Liver (tissue), 9 donors: Measurements from ENCODE around the gene ASF1B. TPM values are rescaled to one million over a fixed set of nuclear protein-coding genes. Genes with fewer than 3 reads are reported as not detected.
"Not testable (repeated sequence)": the region's sequence is repeated elsewhere in the genome, so short reads cannot be mapped to it uniquely, and the experiment has no call there.

Experiments used
- DNase-seq: peaks from one replicate; pipeline ENCODE4 v3.0.0-alpha.2; 2017; ENCODE audit warnings: low spot score
- H3K27ac ChIP-seq, 2 donors: one replicate each; pipeline ENCODE4 v1.7.0; 2013; ENCODE audit warnings: inconsistent platforms in 2 of 2, low read length in 2 of 2, control low read depth in 1 of 2, low read depth in 1 of 2, mild to moderate bottlenecking in 1 of 2
- H3K27me3 ChIP-seq, 4 donors: one replicate each; pipeline versions ENCODE4 v1.6.1 to v1.7.0; 2013; ENCODE audit warnings: low read length in 3 of 4, inconsistent platforms in 1 of 4, mild to moderate bottlenecking in 1 of 4, moderate library complexity in 1 of 4; ENCODE audit not compliant: control insufficient read depth in 4 of 4, insufficient read depth in 4 of 4
- H3K36me3 ChIP-seq, 4 donors: one replicate each; pipeline versions ENCODE4 v1.6.1 to v1.7.0; 2013; ENCODE audit warnings: low read length in 3 of 4, mild to moderate bottlenecking in 3 of 4, low read depth in 1 of 4, moderate library complexity in 1 of 4; ENCODE audit not compliant: control insufficient read depth in 4 of 4, insufficient read depth in 3 of 4
- H3K4me1 ChIP-seq, 4 donors: one replicate each; pipeline versions ENCODE4 v1.6.1 to v1.7.0; 2013; ENCODE audit warnings: low read length in 3 of 4, mild to moderate bottlenecking in 3 of 4, moderate library complexity in 1 of 4; ENCODE audit not compliant: control insufficient read depth in 4 of 4, insufficient read depth in 4 of 4
- H3K4me3 ChIP-seq, 3 donors: one replicate each; pipeline versions ENCODE4 v1.6.1 to v1.7.0; 2013; ENCODE audit warnings: low read length in 3 of 3, control low read depth in 1 of 3, low read depth in 1 of 3, mild to moderate bottlenecking in 1 of 3
- H3K9ac ChIP-seq, 2 donors: one replicate each; pipeline ENCODE4 v1.7.0; 2013; ENCODE audit warnings: low read length in 2 of 2, mild to moderate bottlenecking in 2 of 2, moderate library complexity in 2 of 2, control low read depth in 1 of 2, low read depth in 1 of 2
- H3K9me3 ChIP-seq, 4 donors: one replicate each; pipeline versions ENCODE4 v1.6.1 to v1.7.0; 2013; ENCODE audit warnings: low read length in 3 of 4; ENCODE audit not compliant: control insufficient read depth in 4 of 4
- ATF3 ChIP-seq: IDR thresholded peaks from 2 replicates; pipeline ENCODE4 v1.6.1; 2016; ENCODE audit warnings: antibody characterized with exemption
- CTCF ChIP-seq: fragments of 150-350 bp; IDR thresholded peaks from 2 replicates; pipeline ENCODE4 v1.5.1; 2017; ENCODE audit warnings: improper control_type of control experiment, low read depth, low read length; ENCODE audit not compliant: missing input control
- EGR1 ChIP-seq, 2 donors: IDR thresholded peaks; 2 replicates each; pipeline ENCODE4 v1.6.1; 2016 to 2018; ENCODE audit warnings: antibody characterized with exemption in 2 of 2, low read depth in 2 of 2
- FOXA1 ChIP-seq: IDR thresholded peaks from 2 replicates; pipeline ENCODE4 v1.6.1; 2016; ENCODE audit warnings: antibody characterized with exemption
- FOXA2 ChIP-seq: IDR thresholded peaks from 2 replicates; pipeline ENCODE4 v1.6.1; 2016; ENCODE audit warnings: antibody characterized with exemption
- GABPA ChIP-seq, 2 donors: IDR thresholded peaks in 1 of 2; conservative IDR thresholded peaks in 1 of 2; 2 replicates each; pipeline ENCODE4 v1.6.1; 2016; ENCODE audit warnings: antibody characterized with exemption in 2 of 2, mild to moderate bottlenecking in 1 of 2, moderate library complexity in 1 of 2
- HNF4A ChIP-seq, 2 donors: conservative IDR thresholded peaks; 2 replicates each; pipeline ENCODE4 v1.6.1; 2016; ENCODE audit warnings: antibody characterized with exemption in 2 of 2, mild to moderate bottlenecking in 2 of 2
- HNF4G ChIP-seq: IDR thresholded peaks from 2 replicates; pipeline ENCODE4 v1.6.1; 2016; ENCODE audit warnings: antibody characterized with exemption
- JUND ChIP-seq, 2 donors: IDR thresholded peaks; 2 replicates each; pipeline ENCODE4 v1.6.1; 2016; ENCODE audit warnings: antibody characterized with exemption in 2 of 2
- MAX ChIP-seq: IDR thresholded peaks from 2 replicates; pipeline ENCODE4 v1.6.1; 2016; ENCODE audit warnings: antibody characterized with exemption
- NR2F2 ChIP-seq: IDR thresholded peaks from 2 replicates; pipeline ENCODE4 v1.6.1; 2016; ENCODE audit warnings: antibody characterized with exemption
- RAD21 ChIP-seq, 2 donors: IDR thresholded peaks; 2 replicates each; pipeline ENCODE4 v1.6.1; 2016; ENCODE audit warnings: antibody characterized with exemption in 2 of 2, mild to moderate bottlenecking in 2 of 2
- RXRA ChIP-seq, 2 donors: IDR thresholded peaks; 2 replicates each; pipeline ENCODE4 v1.6.1; 2017 to 2018; ENCODE audit warnings: antibody characterized with exemption in 2 of 2, mild to moderate bottlenecking in 1 of 2
- SP1 ChIP-seq: IDR thresholded peaks from 2 replicates; pipeline ENCODE4 v1.6.1; 2018; ENCODE audit warnings: antibody characterized with exemption, mild to moderate bottlenecking
- TAF1 ChIP-seq: conservative IDR thresholded peaks from 2 replicates; pipeline ENCODE4 v1.6.1; 2016; ENCODE audit warnings: antibody characterized with exemption, mild to moderate bottlenecking
- YY1 ChIP-seq: IDR thresholded peaks from 2 replicates; pipeline ENCODE4 v1.6.1; 2016; ENCODE audit warnings: antibody characterized with exemption, mild to moderate bottlenecking
- ZBTB33 ChIP-seq: IDR thresholded peaks from 2 replicates; pipeline ENCODE4 v1.6.1; 2016; ENCODE audit warnings: antibody characterized with exemption
- WGBS: extraction: QIAGEN DNeasy Blood & Tissue Kit; methylation state at CpG from one replicate; pipeline ENCODE4 v1.1.7; 2013; 5-methylcytosine and 5-hydroxymethylcytosine counted together
- polyA plus RNA-seq, 2 donors: library from polyadenylated mRNA; stranded (reverse) in 1 of 2; unstranded in 1 of 2; fragments of 200-250 nt in 1 of 2; fragments of >200 nt in 1 of 2; fragmentation: Nextera tagmentation in 1 of 2; extraction: Ambion mirVana in 1 of 2; gene quantifications; one replicate each; pipeline versions ENCODE4 v1.2.1 to v1.2.3, GENCODE V29; 2013 to 2015
- total RNA-seq, 2 donors: library from RNA; depleted of rRNA; stranded (reverse); fragments of >200 nt; gene quantifications; one replicate each; pipeline ENCODE4 v1.2.3, GENCODE V29; 2014
- TF ChIP-seq, protein P1 (sequence below): IDR thresholded peaks from 2 replicates; pipeline ENCODE4 v1.6.1; 2016; ENCODE audit warnings: antibody characterized with exemption, mild to moderate bottlenecking
- donor health status: healthy.
- donor health status: healthy.
- donor health status: healthy.
- donor health status: healthy.
- donor health status: healthy.

The ASF1B gene
- 10 to 100 TPM in 1 of 2 donors, under 1 TPM in 1; 0.25 to 20.5 TPM for total RNA-seq
- polyA plus RNA-seq: 1 to 10 TPM in 1 of 2 donors, under 1 TPM in 1; 0.63 to 2.6 TPM

GRCh38 chr19:14136509-14137281 is at the start of gene ASF1B:
ASF1B (minus strand) TSS chr19:14136589; CDS start chr19:14136456, 133 bp downstream.
- H3K9me3 ChIP-seq: no peaks in the 10 kb centered on the region
- WGBS: under 1% methylated on average over 78 of the region's 78 CpGs
- peaks cover 3 to 14% (median 6%) of the 10 kb centered on the region in 4 donors for H3K4me1 ChIP-seq

GRCh38 chr19:14185691-14186090 is 49.3 kb upstream of the ASF1B start:
- DNase-seq, H3K9ac ChIP-seq, H3K4me1 ChIP-seq, H3K36me3 ChIP-seq, H3K27me3 ChIP-seq, H3K9me3 ChIP-seq, H3K4me3 ChIP-seq, H3K27ac ChIP-seq: not testable (repeated sequence)
- 95% methylated on average over 1 of the region's 1 CpG for WGBS

More at GRCh38 chr19:14136509-14137281, at the start of gene ASF1B:
- H3K27me3 ChIP-seq: no peaks in the 10 kb centered on the region
- TF ChIP-seq FOXA2 (peak; percentile 47), RXRA (IDR thresholded peaks at IDR 0.05) (peak in 1 of 2 donors; percentile 15), HNF4G (no peak), ATF3 (no peak), CTCF (peak; percentile 95), EGR1 (IDR thresholded peaks at IDR 0.05; ENCODE audit: low read depth in 2 of 2) (peak in 1 of 2 donors; percentile 8), YY1 (peak; percentile 94), FOXA1 (peak; percentile 30), NR2F2 (no peak), HNF4A (conservative IDR thresholded peaks at IDR 0.05) (peak in 1 of 2 donors; percentile 6), ZBTB33 (no peak), TAF1 (peak; percentile 81), JUND (IDR thresholded peaks at IDR 0.05) (peak; percentile 49 to 51), SP1 (peak; percentile 89), GABPA (IDR thresholded peaks at IDR 0.05 in 1 of 2, conservative IDR thresholded peaks at IDR 0.05 in 1 of 2) (peak; percentile 57 to 88), RAD21 (IDR thresholded peaks at IDR 0.05) (peak; percentile 83 to 95), MAX (no peak)
- TF ChIP-seq, protein P1, sequence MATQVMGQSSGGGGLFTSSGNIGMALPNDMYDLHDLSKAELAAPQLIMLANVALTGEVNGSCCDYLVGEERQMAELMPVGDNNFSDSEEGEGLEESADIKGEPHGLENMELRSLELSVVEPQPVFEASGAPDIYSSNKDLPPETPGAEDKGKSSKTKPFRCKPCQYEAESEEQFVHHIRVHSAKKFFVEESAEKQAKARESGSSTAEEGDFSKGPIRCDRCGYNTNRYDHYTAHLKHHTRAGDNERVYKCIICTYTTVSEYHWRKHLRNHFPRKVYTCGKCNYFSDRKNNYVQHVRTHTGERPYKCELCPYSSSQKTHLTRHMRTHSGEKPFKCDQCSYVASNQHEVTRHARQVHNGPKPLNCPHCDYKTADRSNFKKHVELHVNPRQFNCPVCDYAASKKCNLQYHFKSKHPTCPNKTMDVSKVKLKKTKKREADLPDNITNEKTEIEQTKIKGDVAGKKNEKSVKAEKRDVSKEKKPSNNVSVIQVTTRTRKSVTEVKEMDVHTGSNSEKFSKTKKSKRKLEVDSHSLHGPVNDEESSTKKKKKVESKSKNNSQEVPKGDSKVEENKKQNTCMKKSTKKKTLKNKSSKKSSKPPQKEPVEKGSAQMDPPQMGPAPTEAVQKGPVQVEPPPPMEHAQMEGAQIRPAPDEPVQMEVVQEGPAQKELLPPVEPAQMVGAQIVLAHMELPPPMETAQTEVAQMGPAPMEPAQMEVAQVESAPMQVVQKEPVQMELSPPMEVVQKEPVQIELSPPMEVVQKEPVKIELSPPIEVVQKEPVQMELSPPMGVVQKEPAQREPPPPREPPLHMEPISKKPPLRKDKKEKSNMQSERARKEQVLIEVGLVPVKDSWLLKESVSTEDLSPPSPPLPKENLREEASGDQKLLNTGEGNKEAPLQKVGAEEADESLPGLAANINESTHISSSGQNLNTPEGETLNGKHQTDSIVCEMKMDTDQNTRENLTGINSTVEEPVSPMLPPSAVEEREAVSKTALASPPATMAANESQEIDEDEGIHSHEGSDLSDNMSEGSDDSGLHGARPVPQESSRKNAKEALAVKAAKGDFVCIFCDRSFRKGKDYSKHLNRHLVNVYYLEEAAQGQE: peak; percentile 77
- H3K9ac ChIP-seq: peak within 1 kb of the TSS; percentile 61 to 74
- DNase-seq: peak; percentile 95
- no peaks in the 10 kb centered on the region for H3K36me3 ChIP-seq
- H3K27ac ChIP-seq: peak within 1 kb of the TSS; percentile 93 to 99
- peak within 1 kb of the TSS; percentile 61 to 83 (median 64) for H3K4me3 ChIP-seq
